HCT116 (cell line): ENCODE measurements around the gene MLLT3. TPM values are rescaled to one million over a fixed set of nuclear protein-coding genes. Genes with fewer than 3 reads are reported as not detected.

Experiments
- ATAC-seq: fragments of 200-7000 bp; cut with Tn5 transposase; 2 replicates; pipeline ENCODE4 v1.9.1; 2020; ENCODE audit warnings: mild to moderate bottlenecking, moderate library complexity
- BruUV-seq: library from RNA; stranded (reverse); fragments of 400-500 nt; replicated peaks from 2 replicates; lab custom pipeline; 2021; lab: Mats Ljungman, UMichigan
- CTCF ChIA-PET: fragments of 300-600 bp; sonication (Branson Sonifier 250); formaldehyde crosslinking; loops from one replicate; lab custom pipeline; 2021; ENCODE audit warnings: antibody characterized with exemption; lab: Charles Lee
- POLR2A ChIA-PET: fragments of 300-600, 350-600 bp; sonication (Branson Sonifier 250); formaldehyde crosslinking; loops from one replicate; lab custom pipeline; 2021; ENCODE audit warnings: antibody characterized with exemption; lab: Charles Lee
- RAD21 ChIA-PET, 2 experiments: fragments of 300-600 bp; sonication (Branson Sonifier 250); formaldehyde crosslinking; loops; one replicate each; lab custom pipeline; 2023; ENCODE audit warnings: low total read pairs in 2 of 2; ENCODE audit not compliant: uncharacterized antibody in 2 of 2, unreplicated experiment in 2 of 2, low non-redundant PET in 1 of 2; lab: Charles Lee
- DNase-seq: peaks from one replicate; pipeline ENCODE4 v3.0.0-alpha.2; 2010; ENCODE audit warnings: low read depth, low spot score
- H2AFZ ChIP-seq: fragments of 200-600 bp; shearing (Covaris generic), sonication (generic); 2 replicates; pipeline ENCODE4 v1.6.1; 2017; ENCODE audit warnings: low read depth, mixed run types, mixed read lengths, antibody characterized with exemption, low read length; ENCODE audit not compliant: poor library complexity, severe bottlenecking
- H3K27ac ChIP-seq: 2 replicates; pipeline ENCODE4 v1.5.1; 2012; ENCODE audit warnings: low read depth, low read length
- H3K27me3 ChIP-seq: fragments of 200-600 bp; sonication (generic); 2 replicates; pipeline ENCODE4 v1.6.1; 2016; ENCODE audit warnings: mixed run types, low read length, mixed read lengths; ENCODE audit not compliant: insufficient read depth
- H3K36me3 ChIP-seq, 2 experiments: fragments of 200-500 bp in 1 of 2; fragments of 200-600 bp in 1 of 2; sonication (Bioruptor generic) in 1 of 2; sonication (generic) in 1 of 2; 2 replicates each; pipeline versions ENCODE4 v1.5.1 to v1.6.1; 2014 to 2016; ENCODE audit warnings: low read length in 2 of 2, inconsistent platforms in 1 of 2, mixed read lengths in 1 of 2, mixed run types in 1 of 2; ENCODE audit not compliant: insufficient read depth in 2 of 2, control insufficient read depth in 1 of 2
- H3K4me1 ChIP-seq, 2 experiments: fragments of 200-600 bp in 1 of 2; sonication (generic) in 1 of 2; 2 replicates each; pipeline versions ENCODE4 v1.5.1 to v1.6.1; 2012 to 2017; ENCODE audit warnings: low read length in 2 of 2, inconsistent platforms in 1 of 2, mild to moderate bottlenecking in 1 of 2, mixed read lengths in 1 of 2, mixed run types in 1 of 2, moderate library complexity in 1 of 2; ENCODE audit not compliant: insufficient read depth in 2 of 2, control insufficient read depth in 1 of 2
- H3K4me2 ChIP-seq: fragments of 200-600 bp; sonication (generic); 2 replicates; pipeline ENCODE4 v1.6.1; 2017; ENCODE audit warnings: mixed run types, low read length, mixed read lengths
- H3K4me3 ChIP-seq, 2 experiments: fragments of 200-600 bp in 1 of 2; sonication (generic) in 1 of 2; replicated peaks in 1 of 2; 2 replicates each; pipeline ENCODE4 v1.5.1; 2011 to 2016; ENCODE audit warnings: low read length in 2 of 2, control low read depth in 1 of 2, low read depth in 1 of 2, mild to moderate bottlenecking in 1 of 2, mixed read lengths in 1 of 2, mixed run types in 1 of 2
- H3K79me2 ChIP-seq: fragments of 200-600 bp; sonication (generic); 2 replicates; pipeline ENCODE4 v1.6.1; 2017; ENCODE audit warnings: mild to moderate bottlenecking, mixed run types, low read length, moderate library complexity, mixed read lengths; ENCODE audit not compliant: insufficient read depth
- H3K9ac ChIP-seq: fragments of 200-600 bp; sonication (generic); 2 replicates; pipeline ENCODE4 v1.6.1; 2016; ENCODE audit warnings: low read length, mixed read lengths
- H3K9me2 ChIP-seq: fragments of 200-600 bp; sonication (generic), shearing (Covaris generic); 2 replicates; pipeline ENCODE4 v1.6.1; 2017; ENCODE audit warnings: mixed run types, mild to moderate bottlenecking, moderate library complexity; ENCODE audit not compliant: insufficient read depth
- H3K9me3 ChIP-seq, 2 experiments: fragments of 200-500 bp in 1 of 2; fragments of 200-600 bp in 1 of 2; sonication (Bioruptor generic) in 1 of 2; sonication (generic) in 1 of 2; 2 replicates each; pipeline ENCODE4 v1.6.1; 2014 to 2017; ENCODE audit warnings: low read length in 2 of 2, mixed read lengths in 2 of 2, inconsistent platforms in 1 of 2, low read depth in 1 of 2, mild to moderate bottlenecking in 1 of 2, mixed run types in 1 of 2, moderate library complexity in 1 of 2; ENCODE audit not compliant: control insufficient read depth in 1 of 2, insufficient read depth in 1 of 2
- H4K20me1 ChIP-seq: fragments of 200-600 bp; sonication (generic), shearing (Covaris generic); 2 replicates; pipeline ENCODE4 v1.6.1; 2017; ENCODE audit warnings: mixed run types, mild to moderate bottlenecking, moderate library complexity; ENCODE audit not compliant: insufficient read depth
- CTCF ChIP-seq, 3 experiments: fragments of 200-600 bp in 1 of 3; sonication (generic) in 1 of 3; IDR thresholded peaks in 2 of 3; conservative IDR thresholded peaks in 1 of 3; 2 replicates each; pipeline ENCODE4 v1.5.1; 2012 to 2017; ENCODE audit warnings: low read depth in 2 of 3, low read length in 2 of 3, antibody characterized with exemption in 1 of 3, borderline replicate concordance in 1 of 3, control low read depth in 1 of 3, mild to moderate bottlenecking in 1 of 3, mixed read lengths in 1 of 3, mixed run types in 1 of 3, moderate library complexity in 1 of 3; ENCODE audit not compliant: insufficient read depth in 1 of 3
- ELF1 ChIP-seq: IDR thresholded peaks from 2 replicates; pipeline ENCODE4 v1.6.1; 2012; ENCODE audit warnings: low read depth, borderline replicate concordance
- EZH2phosphoT487 ChIP-seq: fragments of 200-600 bp; IDR thresholded peaks from 2 replicates; pipeline ENCODE4 v1.6.1; 2018; ENCODE audit warnings: antibody characterized with exemption, borderline replicate concordance
- JUND ChIP-seq: IDR thresholded peaks from 2 replicates; pipeline ENCODE4 v1.6.1; 2012
- intact Hi-C: fragments of 100-400 bp; cut with micrococcal nuclease; formaldehyde crosslinking; loops from 2 replicates; pipeline ENCODE4 v1.10.0; 2022
- total RNA-seq: library from RNA; stranded (reverse); gene quantifications from one replicate; pipeline ENCODE4 v1.2.1, GENCODE V29; 2021; ENCODE audit not compliant: unreplicated experiment

MLLT3 gene
- total RNA-seq, 1 experiment from 2014 or later, result 4.3 TPM

GRCh38 chr9:20552874-20553557 is 69.3 kb downstream of the MLLT3 start:
- no peak overlapping the region for H3K9ac ChIP-seq
- 0 out of 2 replicates have a peak, but pooled peaks cover 15% of the 10 kb centered on the region for H3K27me3 ChIP-seq
- RAD21 ChIA-PET, result no interaction called here
- no peak for TF ChIP-seq EZH2phosphoT487
- TF ChIP-seq CTCF (IDR thresholded peaks at IDR 0.05 in 2 of 3, conservative IDR thresholded peaks at IDR 0.05 in 1 of 3; ENCODE audit: borderline replicate concordance in 1 of 3, insufficient read depth in 1 of 3, low read depth in 2 of 3, low read length in 2 of 3), result peak; percentile 7 to 28 (median 8); a peak in 3 of 6 replicates
- TF ChIP-seq, all 23 proteins: peak for 1
- ChIA-PET CTCF (interaction anchor here (0.8 to 1.4 kb wide), 3 partner anchors 28 to 388 kb away, joined by 3 to 5 read pairs (median 4); no protein-coding TSS in a partner anchor), POLR2A (no interaction called here)
- H3K36me3 ChIP-seq, result no peaks in the 10 kb centered on the region
- no peak overlapping the region for H3K4me3 ChIP-seq
- no peak for DNase-seq
- H3K9me2 ChIP-seq, result no peaks in the 10 kb centered on the region
- H3K9me3 ChIP-seq, result no peaks in the 10 kb centered on the region
- intact Hi-C loops, result no loop called here
- no peak overlapping the region for H3K4me2 ChIP-seq
- no TSS peak for BruUV-seq
- peaks cover 0 to 5% of the 10 kb centered on the region in 2 experiments; a peak in 1 of 4 replicates for H3K4me1 ChIP-seq
- ATAC-seq, result no peak
- no peak overlapping the region for H3K27ac ChIP-seq
- no peaks in the 10 kb centered on the region for H3K79me2 ChIP-seq
- H4K20me1 ChIP-seq, result no peaks in the 10 kb centered on the region
- H2AFZ ChIP-seq, result no peak overlapping the region

- Histone ChIP-seq H3K9me2 (no peaks in the 10 kb centered on the region), H3K36me3 (no peaks in the 10 kb centered on the region), H3K9ac (no peak overlapping the region), H3K4me1 (peaks cover 0 to 5% of the 10 kb centered on the region in 2 experiments; a peak in 1 of 4 replicates), H3K9me3 (no peaks in the 10 kb centered on the region), H3K4me3 (no peak overlapping the region), H3K27ac (no peak overlapping the region), H2AFZ (no peak overlapping the region), H3K4me2 (no peak overlapping the region), H3K27me3 (0 out of 2 replicates have a peak, but pooled peaks cover 4% of the 10 kb centered on the region), H4K20me1 (no peaks in the 10 kb centered on the region), H3K79me2 (no peaks in the 10 kb centered on the region)
- BruUV-seq, result no TSS peak
- intact Hi-C loops, result no loop called here
- ChIA-PET CTCF (interaction anchor here (2.3 kb wide), 1 partner anchor 559 kb away, joined by 5 read pairs; no protein-coding TSS in a partner anchor), POLR2A (no interaction called here), RAD21 (no interaction called here)
- ATAC-seq (no peak), DNase-seq (no peak)
- no peak for TF ChIP-seq ELF1
- no peak for TF ChIP-seq JUND
Measured at GRCh38 chr9:20551835-20552234, 70.5 kb downstream of the MLLT3 start.
